ENCODE measurements around the gene HUWE1. TPM values are rescaled to one million over a fixed set of nuclear protein-coding genes. Genes with fewer than 3 reads are reported as not detected.

Gene HUWE1
- polyA plus RNA-seq, 2 donors: 30.4 to 34.9 TPM

DNA sequence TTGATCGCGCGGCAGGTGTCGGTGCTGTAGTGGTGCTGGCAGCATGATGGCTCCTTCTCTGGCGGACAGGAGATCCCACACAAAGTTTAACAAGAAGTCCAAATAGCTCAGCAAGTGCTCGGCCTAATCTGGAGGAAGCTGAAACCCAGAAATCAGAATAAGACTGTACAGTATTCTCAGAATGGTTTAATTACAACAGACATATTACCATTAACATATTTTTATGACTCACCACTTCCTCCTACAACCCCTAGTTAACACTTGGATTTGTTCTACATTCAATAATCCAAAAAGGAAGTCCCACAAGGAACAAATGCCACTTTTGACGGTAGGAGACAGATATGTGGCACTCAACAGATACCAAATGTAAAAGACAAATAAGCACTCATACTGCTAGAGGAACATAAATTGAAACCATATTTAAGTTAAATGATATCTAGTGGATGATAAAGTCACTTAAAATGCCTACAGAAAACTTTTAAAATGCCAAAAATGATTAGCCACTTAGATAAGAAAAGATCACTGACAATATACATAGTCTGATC is 91.2 kb downstream of the HUWE1 start:
- Histone ChIP-seq H3K36me3 (ENCODE audit: control insufficient read depth in 2 of 2, insufficient read depth in 2 of 2, low read length in 1 of 2) (peaks cover 0 to 6% of the 10 kb centered on the region in 2 donors), H3K9me3 (ENCODE audit: control insufficient read depth in 2 of 2, insufficient read depth in 1 of 2, low read depth in 1 of 2, low read length in 1 of 2) (no peaks in the 10 kb centered on the region), H3K4me3 (ENCODE audit: low read depth in 1 of 2, low read length in 2 of 2) (no peak overlapping the region), H3K27ac (ENCODE audit: low read depth in 2 of 2, low read length in 1 of 2) (no peak overlapping the region), H3K27me3 (ENCODE audit: control insufficient read depth in 1 of 2, insufficient read depth in 2 of 2, low read length in 2 of 2) (peaks cover 0 to 4% of the 10 kb centered on the region in 2 donors), H3K4me1 (ENCODE audit: control insufficient read depth in 2 of 2, insufficient read depth in 2 of 2, low read length in 1 of 2) (no peaks in the 10 kb centered on the region)
- 85 to 91% methylated on average over 7 of the region's 7 CpGs for WGBS, 2 donors

GRCh38 chrX:53594354-53594753 is 92.2 kb downstream of the HUWE1 start:
- Histone ChIP-seq H3K36me3 (ENCODE audit: control insufficient read depth in 2 of 2, insufficient read depth in 2 of 2, low read length in 1 of 2) (peaks cover 2 to 12% of the 10 kb centered on the region in 2 donors), H3K4me3 (ENCODE audit: low read depth in 1 of 2, low read length in 2 of 2) (no peak overlapping the region), H3K4me1 (ENCODE audit: control insufficient read depth in 2 of 2, insufficient read depth in 2 of 2, low read length in 1 of 2) (no peaks in the 10 kb centered on the region), H3K9me3 (ENCODE audit: control insufficient read depth in 2 of 2, insufficient read depth in 1 of 2, low read depth in 1 of 2, low read length in 1 of 2) (no peaks in the 10 kb centered on the region), H3K27ac (ENCODE audit: low read depth in 2 of 2, low read length in 1 of 2) (no peak overlapping the region), H3K27me3 (ENCODE audit: control insufficient read depth in 1 of 2, insufficient read depth in 2 of 2, low read length in 2 of 2) (peaks cover 0 to 4% of the 10 kb centered on the region in 2 donors)
- WGBS, 2 donors: 72 to 90% methylated on average over 1 of the region's 1 CpG

DNA sequence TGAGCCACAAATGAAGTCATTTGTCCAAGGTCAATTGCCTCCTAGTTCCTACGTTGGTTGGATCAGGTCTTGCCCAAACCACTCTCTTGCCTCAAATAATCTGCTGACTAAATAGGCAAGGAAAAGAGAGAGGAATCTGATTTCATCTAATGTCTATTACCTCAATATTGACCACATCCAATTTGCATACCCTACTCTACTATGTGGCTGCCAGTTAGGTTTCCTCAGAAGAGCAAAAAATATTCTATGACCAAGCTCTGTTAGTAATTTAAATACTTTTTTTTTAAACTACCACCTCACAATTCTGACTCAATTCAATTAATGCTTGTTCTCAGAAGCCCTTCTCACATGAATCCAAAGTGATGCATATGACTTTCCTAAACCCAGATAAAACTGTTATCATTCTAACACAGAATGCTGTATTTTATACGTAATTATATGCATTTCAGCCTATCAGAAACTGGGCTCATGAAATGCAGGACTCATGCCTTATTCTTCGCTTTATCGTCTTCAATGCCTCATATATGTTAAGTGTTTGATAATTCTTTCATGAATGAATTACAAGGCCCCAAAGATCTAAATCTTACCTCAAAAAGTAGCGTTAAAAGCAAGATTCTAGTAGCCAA is 98.6 kb downstream of the HUWE1 start:
- Histone ChIP-seq H3K9me3 (ENCODE audit: control insufficient read depth in 2 of 2, insufficient read depth in 1 of 2, low read depth in 1 of 2, low read length in 1 of 2) (no peaks in the 10 kb centered on the region), H3K27me3 (ENCODE audit: control insufficient read depth in 1 of 2, insufficient read depth in 2 of 2, low read length in 2 of 2) (no peaks in the 10 kb centered on the region), H3K27ac (ENCODE audit: low read depth in 2 of 2, low read length in 1 of 2) (no peak overlapping the region), H3K36me3 (ENCODE audit: control insufficient read depth in 2 of 2, insufficient read depth in 2 of 2, low read length in 1 of 2) (peaks cover 5 to 15% of the 10 kb centered on the region in 2 donors), H3K4me3 (ENCODE audit: low read depth in 1 of 2, low read length in 2 of 2) (no peak overlapping the region), H3K4me1 (ENCODE audit: control insufficient read depth in 2 of 2, insufficient read depth in 2 of 2, low read length in 1 of 2) (no peaks in the 10 kb centered on the region)
- WGBS, 2 donors: 77 to 89% methylated on average over 5 of the region's 5 CpGs

GRCh38 chrX:53584891-53585290 is 101.6 kb downstream of the HUWE1 start:
- H3K4me3 ChIP-seq (ENCODE audit: low read depth in 1 of 2, low read length in 2 of 2): no peak overlapping the region
- peaks cover 5 to 11% of the 10 kb centered on the region in 2 donors for H3K36me3 ChIP-seq (ENCODE audit: control insufficient read depth in 2 of 2, insufficient read depth in 2 of 2, low read length in 1 of 2)
- no peaks in the 10 kb centered on the region for H3K4me1 ChIP-seq (ENCODE audit: control insufficient read depth in 2 of 2, insufficient read depth in 2 of 2, low read length in 1 of 2)
- WGBS, 2 donors: 92 to 93% methylated on average over 9 of the region's 9 CpGs
- no peaks in the 10 kb centered on the region for H3K9me3 ChIP-seq (ENCODE audit: control insufficient read depth in 2 of 2, insufficient read depth in 1 of 2, low read depth in 1 of 2, low read length in 1 of 2)
- H3K27me3 ChIP-seq (ENCODE audit: control insufficient read depth in 1 of 2, insufficient read depth in 2 of 2, low read length in 2 of 2): no peaks in the 10 kb centered on the region
- H3K27ac ChIP-seq (ENCODE audit: low read depth in 2 of 2, low read length in 1 of 2): no peak overlapping the region

GRCh38 chrX:53583571-53583970 is 102.9 kb downstream of the HUWE1 start:
- WGBS, 2 donors: 89 to 93% methylated on average over 7 of the region's 7 CpGs

GRCh38 chrX:53580742-53581504 is 105.6 kb downstream of the HUWE1 start:
- peaks cover 0 to 11% of the 10 kb centered on the region in 2 donors for H3K36me3 ChIP-seq (ENCODE audit: control insufficient read depth in 2 of 2, insufficient read depth in 2 of 2, low read length in 1 of 2)
- H3K4me3 ChIP-seq (ENCODE audit: low read depth in 1 of 2, low read length in 2 of 2): no peak overlapping the region
- no peaks in the 10 kb centered on the region for H3K27me3 ChIP-seq (ENCODE audit: control insufficient read depth in 1 of 2, insufficient read depth in 2 of 2, low read length in 2 of 2)
- WGBS, 2 donors: 92 to 97% methylated on average over 12 of the region's 12 CpGs
- H3K27ac ChIP-seq (ENCODE audit: low read depth in 2 of 2, low read length in 1 of 2): no peak overlapping the region
- H3K9me3 ChIP-seq (ENCODE audit: control insufficient read depth in 2 of 2, insufficient read depth in 1 of 2, low read depth in 1 of 2, low read length in 1 of 2): no peaks in the 10 kb centered on the region
- no peaks in the 10 kb centered on the region for H3K4me1 ChIP-seq (ENCODE audit: control insufficient read depth in 2 of 2, insufficient read depth in 2 of 2, low read length in 1 of 2)

More at GRCh38 chrX:53583571-53583970, 102.9 kb downstream of the HUWE1 start:
- Histone ChIP-seq H3K36me3 (ENCODE audit: control insufficient read depth in 2 of 2, insufficient read depth in 2 of 2, low read length in 1 of 2) (peaks cover 2 to 7% of the 10 kb centered on the region in 2 donors), H3K9me3 (ENCODE audit: control insufficient read depth in 2 of 2, insufficient read depth in 1 of 2, low read depth in 1 of 2, low read length in 1 of 2) (no peaks in the 10 kb centered on the region), H3K27me3 (ENCODE audit: control insufficient read depth in 1 of 2, insufficient read depth in 2 of 2, low read length in 2 of 2) (no peaks in the 10 kb centered on the region), H3K4me1 (ENCODE audit: control insufficient read depth in 2 of 2, insufficient read depth in 2 of 2, low read length in 1 of 2) (no peaks in the 10 kb centered on the region), H3K4me3 (ENCODE audit: low read depth in 1 of 2, low read length in 2 of 2) (no peak overlapping the region), H3K27ac (ENCODE audit: low read depth in 2 of 2, low read length in 1 of 2) (no peak overlapping the region)

DNA sequence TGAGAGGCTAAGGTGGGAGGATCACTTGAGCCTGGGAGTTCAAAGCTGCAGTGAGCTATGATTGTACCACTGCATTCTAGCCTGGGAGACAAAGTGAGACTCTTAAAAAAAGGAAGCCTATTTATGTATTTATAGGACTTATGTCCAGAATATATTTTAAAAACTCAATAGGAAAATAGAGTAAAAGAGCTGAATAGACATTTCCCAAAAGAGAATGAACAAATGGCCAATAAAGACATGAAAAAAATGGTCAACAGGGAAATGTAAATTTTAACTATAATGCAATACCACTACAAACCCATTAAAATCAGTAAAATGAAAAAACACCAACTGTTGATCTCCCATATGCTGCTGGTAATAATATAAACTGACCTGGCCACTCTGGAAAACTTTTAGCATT is 115.0 kb downstream of the HUWE1 start:
- Histone ChIP-seq H3K27ac (ENCODE audit: low read depth in 2 of 2, low read length in 1 of 2) (no peak overlapping the region), H3K36me3 (ENCODE audit: control insufficient read depth in 2 of 2, insufficient read depth in 2 of 2, low read length in 1 of 2) (peaks cover 0 to 11% of the 10 kb centered on the region in 2 donors), H3K4me1 (ENCODE audit: control insufficient read depth in 2 of 2, insufficient read depth in 2 of 2, low read length in 1 of 2) (no peaks in the 10 kb centered on the region), H3K9me3 (ENCODE audit: control insufficient read depth in 2 of 2, insufficient read depth in 1 of 2, low read depth in 1 of 2, low read length in 1 of 2) (no peaks in the 10 kb centered on the region), H3K27me3 (ENCODE audit: control insufficient read depth in 1 of 2, insufficient read depth in 2 of 2, low read length in 2 of 2) (no peaks in the 10 kb centered on the region), H3K4me3 (ENCODE audit: low read depth in 1 of 2, low read length in 2 of 2) (no peak overlapping the region)

DNA sequence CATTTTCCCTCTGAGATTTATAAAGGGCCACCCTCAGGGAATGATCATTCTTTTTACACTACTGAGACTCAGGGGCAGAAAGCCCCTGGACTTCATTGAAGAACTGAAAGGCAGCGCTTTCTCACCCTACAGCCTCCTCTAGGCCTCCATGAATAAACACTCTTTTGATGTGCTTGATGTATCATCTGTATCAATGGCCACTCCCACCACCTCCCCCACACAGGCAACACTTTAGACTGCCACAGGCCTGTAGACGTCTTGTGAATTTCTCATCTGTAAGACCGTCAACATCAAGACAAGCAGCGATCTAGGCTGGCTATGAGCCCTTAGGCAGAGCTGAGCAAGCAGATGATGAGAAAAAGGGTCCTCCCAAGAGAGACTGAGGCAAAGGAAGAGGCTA is 123.2 kb downstream of the HUWE1 start:
- Histone ChIP-seq H3K4me1 (ENCODE audit: control insufficient read depth in 2 of 2, insufficient read depth in 2 of 2, low read length in 1 of 2) (no peaks in the 10 kb centered on the region), H3K27me3 (ENCODE audit: control insufficient read depth in 1 of 2, insufficient read depth in 2 of 2, low read length in 2 of 2) (no peaks in the 10 kb centered on the region), H3K4me3 (ENCODE audit: low read depth in 1 of 2, low read length in 2 of 2) (no peak overlapping the region), H3K9me3 (ENCODE audit: control insufficient read depth in 2 of 2, insufficient read depth in 1 of 2, low read depth in 1 of 2, low read length in 1 of 2) (no peaks in the 10 kb centered on the region), H3K36me3 (ENCODE audit: control insufficient read depth in 2 of 2, insufficient read depth in 2 of 2, low read length in 1 of 2) (peaks cover 12 to 45% of the 10 kb centered on the region in 2 donors), H3K27ac (ENCODE audit: low read depth in 2 of 2, low read length in 1 of 2) (no peak overlapping the region)
- 82 to 87% methylated on average over 4 of the region's 4 CpGs for WGBS, 2 donors

GRCh38 chrX:53561912-53562311 is 124.6 kb downstream of the HUWE1 start:
- Histone ChIP-seq H3K4me3 (ENCODE audit: low read depth in 1 of 2, low read length in 2 of 2) (no peak overlapping the region), H3K9me3 (ENCODE audit: control insufficient read depth in 2 of 2, insufficient read depth in 1 of 2, low read depth in 1 of 2, low read length in 1 of 2) (no peaks in the 10 kb centered on the region), H3K27ac (ENCODE audit: low read depth in 2 of 2, low read length in 1 of 2) (no peak overlapping the region), H3K27me3 (ENCODE audit: control insufficient read depth in 1 of 2, insufficient read depth in 2 of 2, low read length in 2 of 2) (no peaks in the 10 kb centered on the region), H3K4me1 (ENCODE audit: control insufficient read depth in 2 of 2, insufficient read depth in 2 of 2, low read length in 1 of 2) (no peaks in the 10 kb centered on the region), H3K36me3 (ENCODE audit: control insufficient read depth in 2 of 2, insufficient read depth in 2 of 2, low read length in 1 of 2) (peaks cover 12 to 47% of the 10 kb centered on the region in 2 donors)
- 80 to 99% methylated on average over 3 of the region's 3 CpGs for WGBS, 2 donors
